Measurements from ENCODE around the gene PALD1. TPM values are rescaled to one million over a fixed set of nuclear protein-coding genes. Genes with fewer than 3 reads are reported as not detected.

The PALD1 gene
- polyA plus RNA-seq, 1 of the 3 experiments (the other 2 are of a cell fraction), result 0.16 TPM

- TF ChIP-seq GATA2 (CRISPR knock-in tag; IDR thresholded peaks at IDR 0.05), result no peak
- no peak for TF ChIP-seq JUND (IDR thresholded peaks at IDR 0.05)
- no peak for TF ChIP-seq RXRA (IDR thresholded peaks at IDR 0.05; ENCODE audit: borderline replicate concordance, low read depth)
- no peak for TF ChIP-seq MXI1 (IDR thresholded peaks at IDR 0.05; ENCODE audit: low read depth, low read length)
- no peak for TF ChIP-seq RCOR1 (IDR thresholded peaks at IDR 0.05; ENCODE audit: low read length)
- no peak for TF ChIP-seq ELF1 (IDR thresholded peaks at IDR 0.05)
- TF ChIP-seq FOSL2 (IDR thresholded peaks at IDR 0.05; ENCODE audit: borderline replicate concordance, low read depth), result no peak
Measured at GRCh38 chr10:70430493-70431445, 47.8 kb upstream of the PALD1 start (continued).

GRCh38 chr10:70432101-70432500 lies 46.5 kb upstream of the PALD1 start:
- H3F3A ChIP-seq (replicated peaks; ENCODE audit: insufficient read depth), result no peaks in the 10 kb centered on the region
- no peak overlapping the region; a peak in 1 of 4 replicates for H3K27ac ChIP-seq (ENCODE audit: low read depth in 2 of 2, low read length in 1 of 2)
- H3K9me3 ChIP-seq, result no peaks in the 10 kb centered on the region
- no peak for DNase-seq
- H4K20me1 ChIP-seq (ENCODE audit: insufficient read depth), result no peaks in the 10 kb centered on the region
- no peaks in the 10 kb centered on the region for H3K27me3 ChIP-seq (ENCODE audit: insufficient read depth)
- TF ChIP-seq SIN3A (IDR thresholded peaks at IDR 0.05; ENCODE audit: borderline replicate concordance, low read depth, low read length) (no peak), REST (IDR thresholded peaks at IDR 0.05; ENCODE audit: low read depth, low read length) (no peak), CHD2 (IDR thresholded peaks at IDR 0.05; ENCODE audit: low read length, partially characterized antibody) (no peak), FOSL2 (IDR thresholded peaks at IDR 0.05; ENCODE audit: borderline replicate concordance, low read depth) (no peak), RAD21 (IDR thresholded peaks at IDR 0.05; ENCODE audit: low read length) (no peak), RFX5 (IDR thresholded peaks at IDR 0.05; ENCODE audit: low read length) (no peak), JUND (IDR thresholded peaks at IDR 0.05) (no peak), RXRA (IDR thresholded peaks at IDR 0.05; ENCODE audit: borderline replicate concordance, low read depth) (no peak)
- H3K4me2 ChIP-seq, result no peak overlapping the region
- CTCF ChIA-PET, result interaction anchor here (0.8 to 1.0 kb wide), 2 partner anchors 29 to 327 kb away, joined by 3 read pairs; no protein-coding TSS in a partner anchor
- no peak overlapping the region for H3K9ac ChIP-seq
- POLR2A ChIA-PET, result no interaction called here
- no peaks in the 10 kb centered on the region for H3K79me2 ChIP-seq (ENCODE audit: insufficient read depth)
- H3K4me3 ChIP-seq (ENCODE audit: low read depth in 2 of 2, low read length in 1 of 2), result no peak overlapping the region
- WGBS (ENCODE audit: low lambda C conversion rate), result 66% methylated on average over 4 of the region's 4 CpGs
- H3K4me1 ChIP-seq (ENCODE audit: control insufficient read depth in 1 of 2, insufficient read depth in 2 of 2, low read depth in 1 of 2, low read length in 1 of 2), result peaks cover 0 to 7% of the 10 kb centered on the region in 2 experiments; a peak in 1 of 4 replicates
- no peaks in the 10 kb centered on the region for H3K9me2 ChIP-seq
- H3K36me3 ChIP-seq (replicated peaks in 1 of 2; ENCODE audit: control insufficient read depth in 1 of 2, insufficient read depth in 2 of 2, low read length in 1 of 2), result peaks cover 7 to 23% of the 10 kb centered on the region in 2 experiments
- H2AFZ ChIP-seq (ENCODE audit: low read depth), result no peak overlapping the region

Measured in SK-N-SH (cell line).